AG10803 (cell line): Measurements from ENCODE around the gene GRIP1.

Experiments
- DNase-seq: peaks from one replicate; pipeline ENCODE4 v3.0.0; 2010; ENCODE audit warnings: low read depth
- H3K4me3 ChIP-seq: 2 replicates; pipeline ENCODE4 v1.5.1; 2011; ENCODE audit warnings: mild to moderate bottlenecking, low read length, control low read depth
- CTCF ChIP-seq: conservative IDR thresholded peaks from 2 replicates; pipeline ENCODE4 v1.5.1; 2011; ENCODE audit warnings: mild to moderate bottlenecking, low read length, control low read depth, inconsistent platforms

GRIP1 gene

GRCh38 chr12:66620026-66620425, 58.9 kb downstream of the GRIP1 start:
- H3K4me3 ChIP-seq: no peak overlapping the region
- TF ChIP-seq CTCF: no peak
- no peak for DNase-seq

DNA sequence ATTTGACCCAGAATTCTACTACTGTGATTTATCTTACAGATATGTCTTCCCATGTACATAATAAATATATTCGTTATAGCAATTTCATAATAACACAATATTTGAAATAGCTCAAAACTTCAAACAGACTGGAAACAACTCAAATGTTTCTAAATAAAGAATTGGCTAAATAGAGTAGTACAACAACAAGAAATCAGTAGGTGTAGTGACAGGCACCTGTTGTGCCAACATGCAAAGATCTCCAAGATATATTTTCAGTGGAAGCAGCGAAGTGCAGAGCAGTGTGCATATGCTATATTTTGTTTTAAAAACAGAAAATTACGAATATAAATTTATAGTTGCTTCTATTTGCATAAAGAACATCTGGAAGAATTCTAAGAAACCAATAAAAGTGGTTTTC, 60.9 kb downstream of the GRIP1 start:
- no peak for DNase-seq
- H3K4me3 ChIP-seq: no peak overlapping the region
- no peak for TF ChIP-seq CTCF

- no peak for TF ChIP-seq CTCF
- no peak for DNase-seq
- no peak overlapping the region for H3K4me3 ChIP-seq
These were observed 66.6 kb downstream of the GRIP1 start for GRCh38 chr12:66612090-66612775.

DNA sequence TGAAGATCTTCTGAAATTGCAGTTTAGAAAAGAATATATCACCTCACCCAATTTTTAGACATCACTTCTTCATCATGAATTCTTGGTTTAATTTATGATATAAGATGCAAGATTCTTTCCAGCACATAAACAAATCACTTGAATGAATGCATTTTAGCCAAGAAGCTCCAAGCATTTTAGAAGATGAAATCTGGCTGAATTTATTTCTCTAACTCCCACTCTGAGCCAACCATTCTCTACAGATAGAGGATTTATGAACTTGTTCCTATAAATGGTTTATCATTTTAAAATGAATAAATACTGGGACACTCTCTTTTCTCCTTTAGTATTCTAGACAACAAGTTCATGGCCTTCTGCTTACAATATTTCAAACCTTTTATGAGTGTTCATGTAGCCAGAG, 71.7 kb downstream of the GRIP1 start:
- TF ChIP-seq CTCF: no peak
- H3K4me3 ChIP-seq: no peak overlapping the region
- DNase-seq: no peak

DNA sequence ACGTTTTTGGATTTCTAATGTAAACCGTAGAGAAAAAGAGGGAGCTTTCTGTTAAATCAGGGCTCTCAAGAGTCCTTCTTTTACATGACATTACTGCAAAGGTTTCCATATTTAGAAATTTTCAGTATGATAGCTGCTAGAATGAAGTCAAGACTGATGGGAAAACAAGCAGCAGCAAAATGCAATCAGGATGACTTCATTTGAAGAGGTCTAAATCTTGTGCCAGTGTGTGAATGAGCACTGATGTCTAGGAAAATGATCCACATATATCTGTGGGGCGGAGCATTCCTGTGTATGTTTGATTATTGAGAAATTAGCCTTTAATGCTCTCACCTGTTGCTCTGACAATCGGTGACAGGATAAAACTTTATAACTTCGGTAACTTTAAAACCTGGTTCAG, 73.6 kb downstream of the GRIP1 start:
- no peak overlapping the region for H3K4me3 ChIP-seq
- TF ChIP-seq CTCF: no peak
- no peak for DNase-seq

GRCh38 chr12:66603981-66604479, 74.8 kb downstream of the GRIP1 start:
- no peak for TF ChIP-seq CTCF
- DNase-seq: no peak
- no peak overlapping the region for H3K4me3 ChIP-seq

GRCh38 chr12:66603461-66603860, 75.4 kb downstream of the GRIP1 start:
- no peak for TF ChIP-seq CTCF
- H3K4me3 ChIP-seq: no peak overlapping the region
- no peak for DNase-seq
